ENCODE measurements around the gene VSTM4.

DNA sequence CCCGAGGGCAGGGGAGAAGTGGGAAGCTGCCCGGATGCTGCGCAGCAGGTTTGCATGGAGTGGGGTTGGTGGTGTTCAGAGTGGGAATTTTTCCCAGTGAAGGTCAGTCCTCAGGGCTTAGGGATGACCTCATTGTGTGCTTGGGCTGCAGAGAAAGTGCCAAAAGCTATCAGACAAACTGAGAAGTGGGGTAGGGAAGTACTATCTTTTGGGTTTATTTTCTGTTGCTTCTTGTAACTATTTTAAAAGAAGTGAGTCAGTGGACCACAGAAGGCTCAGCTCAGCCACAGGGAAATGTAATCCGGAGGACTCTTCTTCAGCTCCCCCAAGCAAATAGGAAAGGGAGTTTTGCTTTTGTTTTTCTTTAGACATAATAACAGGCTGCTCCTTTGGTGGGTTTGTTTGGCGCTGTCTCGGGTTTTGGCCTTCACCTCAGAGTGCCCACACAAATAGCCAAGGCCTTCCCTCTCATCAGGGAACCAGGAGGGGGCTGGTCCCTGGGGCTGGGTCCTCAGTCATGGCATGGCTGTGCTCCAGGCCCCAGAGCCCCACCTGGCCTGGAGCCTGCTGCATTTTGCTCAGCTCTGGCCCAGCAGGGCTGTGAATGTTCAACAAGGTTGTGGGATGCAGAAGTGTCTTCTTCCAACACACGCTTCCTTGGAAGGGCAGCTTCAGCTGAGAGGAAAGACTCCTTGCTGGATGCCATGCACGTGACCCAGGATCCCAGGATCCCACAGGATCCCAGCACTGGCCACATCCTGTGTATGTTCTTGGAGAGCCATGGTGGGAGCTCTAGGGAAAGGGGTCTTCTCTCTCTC, 23.9 kb upstream of the VSTM4 start:
- TF ChIP-seq POLR2AphosphoS5 (IDR thresholded peaks at IDR 0.05; ENCODE audit: control insufficient read depth, insufficient read depth, low read depth, low read length) (no peak), SMARCB1 (IDR thresholded peaks at IDR 0.05; ENCODE audit: insufficient read length, low read depth) (no peak), RBBP5 (IDR thresholded peaks at IDR 0.05; ENCODE audit: borderline replicate concordance, insufficient read depth, low read length, poor library complexity, severe bottlenecking) (no peak), ZNF699 (CRISPR knock-in tag; IDR thresholded peaks at IDR 0.05; ENCODE audit: insufficient replicate concordance) (no peak), BRD9 (IDR thresholded peaks at IDR 0.05; ENCODE audit: low read depth, partially characterized antibody) (no peak), ARHGAP35 (IDR thresholded peaks at IDR 0.05; ENCODE audit: partially characterized antibody) (no peak), LARP7 (IDR thresholded peaks at IDR 0.05) (no peak), POLR2A (conservative IDR thresholded peaks at IDR 0.05) (no peak), TAF1 (IDR thresholded peaks at IDR 0.05; ENCODE audit: control insufficient read depth, extremely low read depth, insufficient read depth, low read length, severe bottlenecking) (no peak), ZZZ3 (IDR thresholded peaks at IDR 0.05) (no peak), XRCC3 (IDR thresholded peaks at IDR 0.05) (no peak)
- TF ChIP-seq, protein P1, sequence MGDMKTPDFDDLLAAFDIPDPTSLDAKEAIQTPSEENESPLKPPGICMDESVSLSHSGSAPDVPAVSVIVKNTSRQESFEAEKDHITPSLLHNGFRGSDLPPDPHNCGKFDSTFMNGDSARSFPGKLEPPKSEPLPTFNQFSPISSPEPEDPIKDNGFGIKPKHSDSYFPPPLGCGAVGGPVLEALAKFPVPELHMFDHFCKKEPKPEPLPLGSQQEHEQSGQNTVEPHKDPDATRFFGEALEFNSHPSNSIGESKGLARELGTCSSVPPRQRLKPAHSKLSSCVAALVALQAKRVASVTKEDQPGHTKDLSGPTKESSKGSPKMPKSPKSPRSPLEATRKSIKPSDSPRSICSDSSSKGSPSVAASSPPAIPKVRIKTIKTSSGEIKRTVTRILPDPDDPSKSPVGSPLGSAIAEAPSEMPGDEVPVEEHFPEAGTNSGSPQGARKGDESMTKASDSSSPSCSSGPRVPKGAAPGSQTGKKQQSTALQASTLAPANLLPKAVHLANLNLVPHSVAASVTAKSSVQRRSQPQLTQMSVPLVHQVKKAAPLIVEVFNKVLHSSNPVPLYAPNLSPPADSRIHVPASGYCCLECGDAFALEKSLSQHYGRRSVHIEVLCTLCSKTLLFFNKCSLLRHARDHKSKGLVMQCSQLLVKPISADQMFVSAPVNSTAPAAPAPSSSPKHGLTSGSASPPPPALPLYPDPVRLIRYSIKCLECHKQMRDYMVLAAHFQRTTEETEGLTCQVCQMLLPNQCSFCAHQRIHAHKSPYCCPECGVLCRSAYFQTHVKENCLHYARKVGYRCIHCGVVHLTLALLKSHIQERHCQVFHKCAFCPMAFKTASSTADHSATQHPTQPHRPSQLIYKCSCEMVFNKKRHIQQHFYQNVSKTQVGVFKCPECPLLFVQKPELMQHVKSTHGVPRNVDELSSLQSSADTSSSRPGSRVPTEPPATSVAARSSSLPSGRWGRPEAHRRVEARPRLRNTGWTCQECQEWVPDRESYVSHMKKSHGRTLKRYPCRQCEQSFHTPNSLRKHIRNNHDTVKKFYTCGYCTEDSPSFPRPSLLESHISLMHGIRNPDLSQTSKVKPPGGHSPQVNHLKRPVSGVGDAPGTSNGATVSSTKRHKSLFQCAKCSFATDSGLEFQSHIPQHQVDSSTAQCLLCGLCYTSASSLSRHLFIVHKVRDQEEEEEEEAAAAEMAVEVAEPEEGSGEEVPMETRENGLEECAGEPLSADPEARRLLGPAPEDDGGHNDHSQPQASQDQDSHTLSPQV (IDR thresholded peaks at IDR 0.05), result no peak
- TF ChIP-seq, protein P2, sequence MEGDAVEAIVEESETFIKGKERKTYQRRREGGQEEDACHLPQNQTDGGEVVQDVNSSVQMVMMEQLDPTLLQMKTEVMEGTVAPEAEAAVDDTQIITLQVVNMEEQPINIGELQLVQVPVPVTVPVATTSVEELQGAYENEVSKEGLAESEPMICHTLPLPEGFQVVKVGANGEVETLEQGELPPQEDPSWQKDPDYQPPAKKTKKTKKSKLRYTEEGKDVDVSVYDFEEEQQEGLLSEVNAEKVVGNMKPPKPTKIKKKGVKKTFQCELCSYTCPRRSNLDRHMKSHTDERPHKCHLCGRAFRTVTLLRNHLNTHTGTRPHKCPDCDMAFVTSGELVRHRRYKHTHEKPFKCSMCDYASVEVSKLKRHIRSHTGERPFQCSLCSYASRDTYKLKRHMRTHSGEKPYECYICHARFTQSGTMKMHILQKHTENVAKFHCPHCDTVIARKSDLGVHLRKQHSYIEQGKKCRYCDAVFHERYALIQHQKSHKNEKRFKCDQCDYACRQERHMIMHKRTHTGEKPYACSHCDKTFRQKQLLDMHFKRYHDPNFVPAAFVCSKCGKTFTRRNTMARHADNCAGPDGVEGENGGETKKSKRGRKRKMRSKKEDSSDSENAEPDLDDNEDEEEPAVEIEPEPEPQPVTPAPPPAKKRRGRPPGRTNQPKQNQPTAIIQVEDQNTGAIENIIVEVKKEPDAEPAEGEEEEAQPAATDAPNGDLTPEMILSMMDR (IDR thresholded peaks at IDR 0.05 in 2 of 3, conservative IDR thresholded peaks at IDR 0.05 in 1 of 3; ENCODE audit: insufficient read depth in 2 of 3, low read depth in 1 of 3, low read length in 3 of 3), result no peak
- TF ChIP-seq, protein P3, sequence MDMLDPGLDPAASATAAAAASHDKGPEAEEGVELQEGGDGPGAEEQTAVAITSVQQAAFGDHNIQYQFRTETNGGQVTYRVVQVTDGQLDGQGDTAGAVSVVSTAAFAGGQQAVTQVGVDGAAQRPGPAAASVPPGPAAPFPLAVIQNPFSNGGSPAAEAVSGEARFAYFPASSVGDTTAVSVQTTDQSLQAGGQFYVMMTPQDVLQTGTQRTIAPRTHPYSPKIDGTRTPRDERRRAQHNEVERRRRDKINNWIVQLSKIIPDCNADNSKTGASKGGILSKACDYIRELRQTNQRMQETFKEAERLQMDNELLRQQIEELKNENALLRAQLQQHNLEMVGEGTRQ (CRISPR knock-in tag; IDR thresholded peaks at IDR 0.05), result no peak
